Progenitor cell of endocrine pancreas (in vitro differentiated cells): ENCODE results near the gene ARRB1. TPM values are rescaled to one million over a fixed set of nuclear protein-coding genes. Genes with fewer than 3 reads are reported as not detected.

Experiments used
- DNase-seq: peaks from one replicate; pipeline ENCODE4 v3.0.0; 2021; ENCODE audit warnings: low spot score; ENCODE audit not compliant: unreplicated experiment
- H3K27ac Mint-ChIP-seq: 2 replicates; pipeline ENCODE4 v1.8.0; 2021; ENCODE audit warnings: mild to moderate bottlenecking, moderate library complexity, mixed read lengths
- H3K27me3 Mint-ChIP-seq: 2 replicates; pipeline ENCODE4 v1.8.0; 2021; ENCODE audit warnings: mixed read lengths
- H3K36me3 Mint-ChIP-seq: 2 replicates; pipeline ENCODE4 v1.8.0; 2022; ENCODE audit warnings: mixed read lengths; ENCODE audit not compliant: insufficient read depth
- H3K4me1 Mint-ChIP-seq: 2 replicates; pipeline ENCODE4 v1.8.0; 2021; ENCODE audit warnings: low read depth, mixed read lengths
- H3K4me3 Mint-ChIP-seq: 2 replicates; pipeline ENCODE4 v1.8.0; 2021; ENCODE audit warnings: low read depth, mild to moderate bottlenecking, moderate library complexity, mixed read lengths
- H3K9me3 Mint-ChIP-seq: 2 replicates; pipeline ENCODE4 v1.8.0; 2021; ENCODE audit warnings: low read depth, mixed read lengths
- total RNA-seq: library from RNA; stranded (reverse); gene quantifications from 2 replicates; pipeline ENCODE4 v1.2.1, GENCODE V29; 2021
- TF ChIP-seq, protein P1 (sequence below): fragments of 200-600 bp; sonication (generic); IDR thresholded peaks from one replicate; pipeline ENCODE4 v1.5.0; 2021; ENCODE audit warnings: antibody characterized with exemption, mild to moderate bottlenecking; ENCODE audit not compliant: unreplicated experiment

Gene ARRB1
- total RNA-seq, 1 donor from 2014 or later: 32.5 TPM

DNA sequence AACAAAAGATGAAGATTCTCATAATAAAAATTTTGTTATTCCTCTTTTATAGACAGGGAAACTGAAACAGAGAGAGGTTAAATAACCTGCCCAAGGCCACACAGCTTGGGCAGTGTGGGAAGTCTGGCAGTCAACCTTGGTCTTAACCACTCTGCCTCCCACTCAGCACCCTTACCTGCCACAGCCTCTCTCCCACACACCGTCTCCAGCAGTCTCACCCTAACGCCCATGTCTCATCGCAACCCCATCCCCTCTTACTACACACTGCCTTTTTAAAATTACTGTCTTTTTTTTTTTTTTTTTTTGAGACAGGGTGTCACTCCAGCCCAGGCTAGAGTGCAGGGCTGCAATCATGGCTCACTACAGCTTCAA is 25.0 kb downstream of the ARRB1 start:
- H3K9me3 Mint-ChIP-seq: no peaks in the 10 kb centered on the region
- no peak overlapping the region for H3K4me3 Mint-ChIP-seq
- H3K27ac Mint-ChIP-seq: no peak overlapping the region
- TF ChIP-seq, protein P1, sequence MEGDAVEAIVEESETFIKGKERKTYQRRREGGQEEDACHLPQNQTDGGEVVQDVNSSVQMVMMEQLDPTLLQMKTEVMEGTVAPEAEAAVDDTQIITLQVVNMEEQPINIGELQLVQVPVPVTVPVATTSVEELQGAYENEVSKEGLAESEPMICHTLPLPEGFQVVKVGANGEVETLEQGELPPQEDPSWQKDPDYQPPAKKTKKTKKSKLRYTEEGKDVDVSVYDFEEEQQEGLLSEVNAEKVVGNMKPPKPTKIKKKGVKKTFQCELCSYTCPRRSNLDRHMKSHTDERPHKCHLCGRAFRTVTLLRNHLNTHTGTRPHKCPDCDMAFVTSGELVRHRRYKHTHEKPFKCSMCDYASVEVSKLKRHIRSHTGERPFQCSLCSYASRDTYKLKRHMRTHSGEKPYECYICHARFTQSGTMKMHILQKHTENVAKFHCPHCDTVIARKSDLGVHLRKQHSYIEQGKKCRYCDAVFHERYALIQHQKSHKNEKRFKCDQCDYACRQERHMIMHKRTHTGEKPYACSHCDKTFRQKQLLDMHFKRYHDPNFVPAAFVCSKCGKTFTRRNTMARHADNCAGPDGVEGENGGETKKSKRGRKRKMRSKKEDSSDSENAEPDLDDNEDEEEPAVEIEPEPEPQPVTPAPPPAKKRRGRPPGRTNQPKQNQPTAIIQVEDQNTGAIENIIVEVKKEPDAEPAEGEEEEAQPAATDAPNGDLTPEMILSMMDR: no peak
- no peaks in the 10 kb centered on the region for H3K27me3 Mint-ChIP-seq
- peaks cover 1% of the 10 kb centered on the region for H3K36me3 Mint-ChIP-seq
- DNase-seq: no peak
- peaks cover 64% of the 10 kb centered on the region for H3K4me1 Mint-ChIP-seq

DNA sequence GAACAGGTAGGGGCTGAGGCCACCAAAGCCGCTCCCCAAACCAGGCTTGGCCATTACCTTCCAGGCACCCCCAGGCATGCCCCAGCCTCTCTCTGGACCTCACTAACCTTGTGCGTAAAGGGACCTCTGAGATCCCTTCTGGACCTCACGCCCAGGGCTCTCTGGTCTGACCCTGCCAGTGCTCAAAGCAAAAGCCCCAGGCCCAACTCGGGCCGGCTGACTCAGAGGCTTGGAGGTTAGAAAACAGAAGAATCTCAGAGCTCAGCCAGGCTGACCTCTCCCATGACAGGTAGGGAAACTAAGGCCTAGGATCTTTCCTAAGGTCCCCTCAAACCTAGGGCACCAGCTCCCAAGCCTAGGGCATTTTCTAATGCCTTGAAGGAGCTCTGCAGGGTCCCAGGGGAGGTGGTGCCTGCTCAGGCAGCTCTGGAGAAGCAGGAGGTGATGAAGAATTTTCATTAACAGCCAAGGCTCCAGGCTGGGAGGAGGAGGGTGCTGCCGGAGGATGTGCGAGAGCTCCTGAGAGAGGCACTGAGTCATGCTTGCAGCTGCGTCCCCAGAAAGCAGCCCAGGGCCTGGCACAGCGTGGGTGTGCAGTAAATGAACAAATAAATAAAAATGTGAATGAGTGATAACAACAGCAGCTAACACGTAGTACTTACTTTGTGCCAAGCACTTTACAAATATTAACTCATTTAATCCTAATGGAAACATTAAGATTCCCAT is 25.6 kb downstream of the ARRB1 start:
- peaks cover 1% of the 10 kb centered on the region for H3K36me3 Mint-ChIP-seq
- peak overlapping the region; percentile 87 for H3K27ac Mint-ChIP-seq
- H3K4me3 Mint-ChIP-seq: no peak overlapping the region
- H3K4me1 Mint-ChIP-seq: peaks cover 59% of the 10 kb centered on the region
- no peaks in the 10 kb centered on the region for H3K27me3 Mint-ChIP-seq
- no peak for DNase-seq
- H3K9me3 Mint-ChIP-seq: no peaks in the 10 kb centered on the region
- TF ChIP-seq, protein P1: no peak

DNA sequence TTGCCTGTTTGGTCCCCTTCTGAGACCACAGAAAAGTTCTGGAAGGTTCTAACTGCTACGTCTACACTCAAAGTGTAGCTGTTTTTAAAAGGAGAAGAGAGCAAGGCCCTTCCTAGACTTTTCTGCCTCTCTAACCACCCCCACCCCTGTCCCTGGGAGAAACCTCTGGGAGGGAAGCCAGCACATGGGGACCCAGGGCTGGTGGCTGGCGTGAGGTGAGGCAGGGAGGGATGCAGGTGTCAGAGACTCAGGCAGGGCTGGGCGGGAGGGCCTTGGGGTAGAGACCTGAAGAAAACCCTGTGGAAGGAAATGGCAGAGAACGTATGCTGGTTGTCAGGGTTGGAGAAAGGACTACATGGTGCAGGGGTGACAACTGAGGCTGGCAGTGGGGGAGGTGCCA is 26.7 kb downstream of the ARRB1 start:
- H3K4me1 Mint-ChIP-seq: peaks cover 50% of the 10 kb centered on the region
- TF ChIP-seq, protein P1: no peak
- no peaks in the 10 kb centered on the region for H3K9me3 Mint-ChIP-seq
- no peaks in the 10 kb centered on the region for H3K27me3 Mint-ChIP-seq
- H3K27ac Mint-ChIP-seq: peak overlapping the region; percentile 91
- no peak for DNase-seq
- H3K4me3 Mint-ChIP-seq: no peak overlapping the region
- peaks cover 1% of the 10 kb centered on the region for H3K36me3 Mint-ChIP-seq

DNA sequence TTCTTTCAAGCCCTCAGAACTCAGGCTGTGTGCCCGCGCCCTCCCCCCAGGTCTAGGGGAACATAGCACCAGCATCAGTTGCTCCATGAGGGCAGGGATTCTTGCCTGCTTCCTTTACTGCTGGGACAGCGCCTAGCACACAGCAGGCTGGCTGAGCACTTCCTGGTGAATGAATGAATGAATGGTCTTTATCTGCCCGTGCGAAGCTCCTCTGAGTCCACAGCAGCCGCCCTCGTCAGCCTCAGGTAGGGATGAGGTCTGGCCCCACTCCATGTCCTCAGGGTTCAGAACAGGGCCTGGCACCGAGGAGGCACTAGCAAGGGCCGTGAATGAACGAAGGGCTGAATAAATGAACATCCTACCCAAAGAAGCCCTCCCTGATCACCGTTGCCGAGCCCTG is 27.3 kb downstream of the ARRB1 start:
- TF ChIP-seq, protein P1: no peak
- Mint-ChIP-seq H3K36me3 (peaks cover 1% of the 10 kb centered on the region), H3K27me3 (no peaks in the 10 kb centered on the region), H3K27ac (peak overlapping the region; percentile 91), H3K4me3 (peak overlapping the region; percentile 46), H3K9me3 (no peaks in the 10 kb centered on the region), H3K4me1 (peaks cover 47% of the 10 kb centered on the region)
- DNase-seq: no peak

DNA sequence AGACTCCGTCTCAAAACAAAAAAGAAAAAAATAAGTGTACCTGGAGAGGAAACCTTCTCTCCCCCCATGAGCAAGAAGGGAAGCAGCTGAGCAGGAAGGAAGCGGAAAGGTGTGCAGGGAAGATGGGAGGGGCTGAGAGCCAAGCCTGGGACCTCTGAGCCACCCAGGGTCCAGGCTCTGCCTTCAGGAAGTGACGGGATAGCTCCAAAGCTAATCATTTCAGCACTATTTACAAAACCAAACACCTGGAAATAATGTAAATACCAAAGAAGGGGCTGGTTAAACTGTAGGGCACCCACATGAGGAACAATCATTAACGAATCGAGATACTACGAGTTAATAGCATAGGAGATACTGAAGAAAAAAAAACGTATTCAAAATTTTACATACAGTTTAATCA is 27.9 kb downstream of the ARRB1 start:
- no peak for DNase-seq
- peaks cover 45% of the 10 kb centered on the region for H3K4me1 Mint-ChIP-seq
- H3K4me3 Mint-ChIP-seq: peak overlapping the region; percentile 46
- no peaks in the 10 kb centered on the region for H3K27me3 Mint-ChIP-seq
- peak overlapping the region; percentile 91 for H3K27ac Mint-ChIP-seq
- TF ChIP-seq, protein P1: no peak
- H3K9me3 Mint-ChIP-seq: no peaks in the 10 kb centered on the region
- peaks cover 1% of the 10 kb centered on the region for H3K36me3 Mint-ChIP-seq
